Cardiac fibroblast (primary cell): ENCODE results near the gene RMND5B.

ENCODE experiments used
- DNase-seq, 2 donors: peaks; one replicate each; pipeline versions ENCODE4 v3.0.0 to v3.0.0-alpha.2; 2010; ENCODE audit warnings: low read depth in 2 of 2
- H3K4me3 ChIP-seq, 2 donors: replicated peaks in 1 of 2; 1 replicate in 1 of 2; 2 replicates in 1 of 2; pipeline ENCODE4 v1.5.1; 2011; ENCODE audit warnings: low read depth in 2 of 2, low read length in 2 of 2, mild to moderate bottlenecking in 2 of 2, moderate library complexity in 1 of 2
- TF ChIP-seq, protein P1 (sequence below): IDR thresholded peaks from one replicate; pipeline ENCODE4 v1.5.1; 2011; ENCODE audit warnings: low read depth, mild to moderate bottlenecking, low read length, inconsistent platforms

RMND5B gene

DNA sequence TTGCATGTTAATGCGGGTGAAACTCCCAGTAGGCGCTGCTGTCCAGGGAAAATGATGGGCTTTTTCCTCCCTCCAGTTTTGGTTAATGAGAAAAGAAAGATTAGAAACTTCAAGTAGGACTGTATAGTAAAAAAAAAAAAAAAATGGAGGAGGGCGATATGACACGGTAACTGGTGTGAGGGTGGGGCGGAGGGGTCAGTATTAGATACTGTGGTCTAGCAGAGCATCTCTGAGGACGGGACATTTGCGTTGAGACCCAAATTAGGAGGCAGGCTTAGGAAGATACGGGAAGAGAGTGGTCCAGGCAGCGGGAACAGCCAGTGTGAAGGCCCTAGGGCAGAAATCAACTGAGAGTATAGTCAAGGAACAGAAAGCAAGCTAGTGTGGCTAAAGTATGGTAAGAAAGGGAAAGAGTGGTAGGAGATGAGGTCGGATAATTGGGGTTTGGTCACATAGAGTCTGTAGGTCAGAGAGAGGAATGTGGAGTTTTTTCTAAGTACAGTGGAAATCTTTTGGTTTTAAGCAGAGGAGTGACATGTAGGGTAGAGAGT, 707 bp downstream of the RMND5B start:
- TF ChIP-seq, protein P1, sequence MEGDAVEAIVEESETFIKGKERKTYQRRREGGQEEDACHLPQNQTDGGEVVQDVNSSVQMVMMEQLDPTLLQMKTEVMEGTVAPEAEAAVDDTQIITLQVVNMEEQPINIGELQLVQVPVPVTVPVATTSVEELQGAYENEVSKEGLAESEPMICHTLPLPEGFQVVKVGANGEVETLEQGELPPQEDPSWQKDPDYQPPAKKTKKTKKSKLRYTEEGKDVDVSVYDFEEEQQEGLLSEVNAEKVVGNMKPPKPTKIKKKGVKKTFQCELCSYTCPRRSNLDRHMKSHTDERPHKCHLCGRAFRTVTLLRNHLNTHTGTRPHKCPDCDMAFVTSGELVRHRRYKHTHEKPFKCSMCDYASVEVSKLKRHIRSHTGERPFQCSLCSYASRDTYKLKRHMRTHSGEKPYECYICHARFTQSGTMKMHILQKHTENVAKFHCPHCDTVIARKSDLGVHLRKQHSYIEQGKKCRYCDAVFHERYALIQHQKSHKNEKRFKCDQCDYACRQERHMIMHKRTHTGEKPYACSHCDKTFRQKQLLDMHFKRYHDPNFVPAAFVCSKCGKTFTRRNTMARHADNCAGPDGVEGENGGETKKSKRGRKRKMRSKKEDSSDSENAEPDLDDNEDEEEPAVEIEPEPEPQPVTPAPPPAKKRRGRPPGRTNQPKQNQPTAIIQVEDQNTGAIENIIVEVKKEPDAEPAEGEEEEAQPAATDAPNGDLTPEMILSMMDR: no peak
- H3K4me3 ChIP-seq: peak overlapping the region; percentile 73 to 75
- no peak for DNase-seq

DNA sequence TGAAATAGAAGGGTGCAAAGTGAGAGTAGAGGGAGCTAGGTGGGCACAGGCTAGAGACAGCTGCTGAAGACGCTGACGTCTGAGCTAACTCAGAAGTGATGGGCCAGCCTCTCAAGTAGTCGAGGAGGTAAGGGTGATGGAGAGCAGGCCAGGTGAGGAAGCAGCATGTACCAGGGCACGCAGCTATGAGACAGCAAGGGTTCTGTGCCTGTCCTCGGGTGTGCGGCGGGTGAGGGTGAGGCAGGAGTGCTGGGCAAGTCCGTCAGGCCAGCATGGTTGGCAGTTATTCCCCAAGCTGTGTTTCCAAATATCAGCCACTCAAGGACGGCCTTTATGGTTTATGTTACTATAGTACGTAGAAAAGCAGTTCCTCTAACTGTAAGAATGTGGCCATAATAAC, 6.2 kb downstream of the RMND5B start:
- TF ChIP-seq, protein P1: no peak
- no peak overlapping the region for H3K4me3 ChIP-seq
- no peak for DNase-seq

DNA sequence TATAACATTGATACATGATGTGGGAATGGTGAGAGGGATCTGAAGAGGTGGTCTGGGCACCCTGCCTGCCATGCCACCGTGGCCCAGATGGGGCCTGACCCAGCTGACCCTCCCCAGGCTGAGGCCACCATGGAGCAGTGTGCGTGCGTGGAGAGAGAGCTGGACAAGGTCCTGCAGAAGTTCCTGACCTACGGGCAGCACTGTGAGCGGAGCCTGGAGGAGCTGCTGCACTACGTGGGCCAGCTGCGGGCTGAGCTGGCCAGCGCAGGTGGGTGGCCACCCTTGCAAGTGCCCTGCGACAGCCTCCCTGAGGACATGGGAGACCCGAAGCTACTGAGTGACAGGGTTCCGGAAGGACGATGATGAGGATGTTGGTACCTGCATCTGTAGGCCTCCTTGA, 7.2 kb downstream of the RMND5B start:
- no peak for DNase-seq
- TF ChIP-seq, protein P1: no peak
- no peak overlapping the region for H3K4me3 ChIP-seq

DNA sequence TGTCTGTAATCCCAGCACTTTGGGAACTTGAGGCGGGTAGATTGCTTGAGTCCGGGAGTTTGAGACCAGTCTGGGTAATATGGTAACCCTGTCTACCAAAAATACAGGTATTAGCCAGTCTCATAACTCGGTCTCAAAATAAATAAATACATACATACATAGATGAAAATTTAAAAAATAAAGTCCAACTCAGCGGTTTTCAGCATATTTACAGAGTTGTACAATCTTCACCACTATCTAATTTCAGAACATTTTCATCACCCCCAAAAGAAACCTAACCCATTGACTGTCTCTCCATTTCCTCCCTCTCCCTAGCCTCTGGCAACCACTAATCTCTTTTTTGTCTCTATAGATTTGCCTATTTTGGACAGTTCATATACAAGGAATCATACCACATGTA, 10.7 kb downstream of the RMND5B start:
- DNase-seq: no peak

DNA sequence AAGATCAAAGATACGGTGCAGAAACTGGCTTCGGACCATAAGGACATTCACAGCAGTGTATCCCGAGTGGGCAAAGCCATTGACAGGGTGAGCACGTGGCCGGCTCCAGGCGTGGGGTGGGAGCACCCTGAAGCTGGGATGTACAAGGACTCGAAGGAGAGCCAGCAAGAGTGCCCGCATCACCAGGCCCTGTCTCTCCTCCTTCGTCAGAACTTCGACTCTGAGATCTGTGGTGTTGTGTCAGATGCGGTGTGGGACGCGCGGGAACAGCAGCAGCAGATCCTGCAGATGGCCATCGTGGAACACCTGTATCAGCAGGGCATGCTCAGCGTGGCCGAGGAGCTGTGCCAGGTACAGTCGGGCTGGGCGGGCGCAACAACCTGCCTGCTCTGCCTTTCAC, 11.8 kb downstream of the RMND5B start:
- no peak for DNase-seq
- H3K4me3 ChIP-seq: no peak overlapping the region
- TF ChIP-seq, protein P1: no peak

More for the DNA sequence above, 10.7 kb downstream of the RMND5B start:
- H3K4me3 ChIP-seq: no peak overlapping the region
- TF ChIP-seq, protein P1: no peak

DNA sequence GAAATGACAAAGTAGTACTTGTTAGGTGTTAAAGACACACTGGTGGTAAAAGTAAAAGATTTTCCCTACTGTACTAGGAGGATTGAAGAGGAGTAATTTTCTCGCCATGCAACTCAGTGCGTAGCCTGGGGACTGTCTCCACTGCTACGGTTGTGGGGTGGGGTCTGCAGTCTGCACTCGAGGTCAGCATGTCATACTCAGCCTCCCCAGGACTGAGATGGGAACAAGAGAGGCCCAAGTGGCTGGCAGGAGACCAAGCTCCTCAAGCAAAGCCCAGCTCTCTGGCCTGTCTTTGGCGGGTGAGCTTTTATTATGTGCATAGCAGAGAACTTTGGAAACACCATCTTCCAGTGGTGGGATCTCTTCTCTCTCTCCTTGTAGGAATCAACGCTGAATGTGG, 12.4 kb downstream of the RMND5B start:
- DNase-seq: no peak
- TF ChIP-seq, protein P1: no peak
- no peak overlapping the region for H3K4me3 ChIP-seq

DNA sequence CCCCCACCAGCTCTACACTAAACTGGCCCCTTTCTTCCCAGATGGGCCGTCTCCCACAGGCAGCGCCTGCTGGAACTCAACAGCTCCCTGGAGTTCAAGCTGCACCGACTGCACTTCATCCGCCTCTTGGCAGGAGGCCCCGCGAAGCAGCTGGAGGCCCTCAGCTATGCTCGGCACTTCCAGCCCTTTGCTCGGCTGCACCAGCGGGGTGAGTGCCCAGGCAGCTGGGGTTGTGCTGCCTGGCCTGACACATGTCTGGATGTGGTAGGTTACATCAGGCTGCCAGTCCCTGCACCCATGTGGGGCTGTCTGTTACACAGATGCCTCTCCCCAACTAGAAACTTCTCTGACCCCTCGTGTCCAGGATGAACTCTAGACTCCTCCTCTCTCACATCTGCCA, 13.1 kb downstream of the RMND5B start:
- TF ChIP-seq, protein P1: no peak
- DNase-seq: peak in 1 of 2 donors; percentile 77

More for the DNA sequence above, 13.1 kb downstream of the RMND5B start:
- H3K4me3 ChIP-seq: no peak overlapping the region
